NK-92 (cell line): ENCODE results near the gene SOX5.

ENCODE experiments used
- DNase-seq: peaks from one replicate; lab custom pipeline; 2025; ENCODE audit not compliant: unreplicated experiment; lab: John Stamatoyannopoulos, UW

Gene SOX5

DNA sequence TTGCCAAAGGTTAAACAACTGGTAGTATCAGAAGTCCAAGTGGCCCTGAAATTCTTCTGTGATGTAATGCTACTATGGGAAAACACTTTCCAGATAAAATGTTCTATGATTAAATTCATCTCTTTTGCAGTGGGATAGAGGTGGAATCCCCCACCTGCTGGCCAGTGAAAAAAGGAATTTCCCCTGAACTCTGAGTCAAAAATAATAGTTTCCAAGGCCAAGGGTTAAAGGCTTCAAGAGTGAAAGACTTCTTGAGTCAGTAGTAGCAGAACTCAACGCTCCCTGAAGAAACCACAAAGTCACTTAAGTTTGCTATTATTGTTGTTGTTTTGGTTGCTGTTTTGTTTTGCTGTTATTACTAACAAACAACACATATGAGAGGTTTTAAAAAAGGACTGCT lies 330.8 kb downstream of the SOX5 start:
- no peak for DNase-seq

DNA sequence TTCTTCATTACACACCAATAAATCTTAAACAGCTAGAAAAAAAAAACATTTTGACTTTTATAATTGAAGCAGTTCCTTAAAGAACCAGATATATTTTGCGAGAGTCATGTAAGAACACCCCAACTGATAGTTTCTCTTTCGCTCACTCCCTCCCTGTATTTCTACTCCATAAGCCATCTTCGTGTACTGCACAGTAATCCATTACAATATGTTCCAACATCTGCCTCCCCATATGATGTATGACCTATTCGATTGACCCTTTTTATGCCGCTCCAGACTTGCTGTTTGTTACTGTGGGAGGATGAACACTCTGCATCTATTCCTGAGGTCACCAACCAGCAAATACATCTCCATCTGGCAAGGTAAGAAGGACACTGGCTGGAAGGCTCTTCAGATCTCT lies 331.7 kb downstream of the SOX5 start:
- DNase-seq = no peak

- DNase-seq = no peak
Measured at GRCh38 chr12:23614280-23614679, 335.2 kb downstream of the SOX5 start.

DNA sequence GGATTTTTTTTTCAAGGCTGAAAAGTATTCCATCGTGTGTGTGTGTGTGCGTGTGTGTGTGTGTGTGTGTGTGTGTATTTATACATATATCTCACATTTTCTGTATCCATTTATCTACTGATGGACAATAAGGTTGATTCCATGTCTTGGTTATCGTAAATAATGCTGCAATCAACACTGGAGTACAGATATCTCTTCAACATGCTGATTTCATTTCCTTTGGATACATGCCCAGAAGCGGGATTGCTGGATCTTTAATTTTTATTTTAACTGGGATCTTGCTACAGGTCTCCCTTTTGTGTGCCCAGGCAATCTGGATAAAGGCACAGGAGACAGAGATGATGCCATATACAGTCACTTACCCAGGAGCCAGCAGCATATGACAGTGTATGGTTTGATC lies 338.1 kb downstream of the SOX5 start:
- DNase-seq = no peak

GRCh38 chr12:23600919-23601318 lies 348.6 kb downstream of the SOX5 start:
- no peak for DNase-seq

GRCh38 chr12:23596568-23596967 lies 352.9 kb downstream of the SOX5 start:
- no peak for DNase-seq

GRCh38 chr12:23587833-23588559 lies 361.5 kb downstream of the SOX5 start:
- DNase-seq = no peak

GRCh38 chr12:23585782-23586163 lies 363.7 kb downstream of the SOX5 start:
- no peak for DNase-seq

DNA sequence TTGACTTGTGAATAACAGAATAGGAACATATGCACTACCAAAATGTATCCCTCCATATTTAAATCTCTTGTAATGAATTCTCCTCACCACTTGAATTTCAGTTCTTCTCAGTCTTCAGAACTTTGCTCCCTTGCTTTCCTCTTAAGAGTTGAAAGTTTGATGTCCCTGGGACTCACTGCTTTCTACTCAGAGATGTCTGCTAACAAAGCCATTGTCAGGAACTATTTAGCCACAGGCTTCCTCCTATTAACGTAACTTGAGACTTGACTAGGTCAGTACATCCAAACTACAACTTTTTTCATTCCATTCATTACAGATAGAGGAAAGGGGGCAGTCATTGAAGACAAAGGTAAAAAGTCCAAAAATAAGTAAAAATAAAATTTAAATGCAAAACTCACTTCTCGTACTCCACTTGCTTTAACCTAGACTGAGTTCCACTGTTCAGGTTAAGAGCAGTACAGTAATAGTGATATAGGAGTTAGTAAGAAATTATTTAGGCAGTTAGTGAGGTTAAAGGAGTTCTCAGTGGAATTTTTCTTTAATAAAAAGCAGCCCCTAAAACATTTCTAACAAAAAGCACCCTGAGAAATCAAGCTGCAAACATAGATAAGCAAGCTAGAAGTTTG lies 364.2 kb downstream of the SOX5 start:
- no peak for DNase-seq

GRCh38 chr12:23581913-23582312 lies 367.6 kb downstream of the SOX5 start:
- DNase-seq = no peak

- DNase-seq = no peak
Measured at GRCh38 chr12:23579257-23579656, 370.2 kb downstream of the SOX5 start.

- no peak for DNase-seq
Measured at GRCh38 chr12:23576372-23576771, 373.1 kb downstream of the SOX5 start.

DNA sequence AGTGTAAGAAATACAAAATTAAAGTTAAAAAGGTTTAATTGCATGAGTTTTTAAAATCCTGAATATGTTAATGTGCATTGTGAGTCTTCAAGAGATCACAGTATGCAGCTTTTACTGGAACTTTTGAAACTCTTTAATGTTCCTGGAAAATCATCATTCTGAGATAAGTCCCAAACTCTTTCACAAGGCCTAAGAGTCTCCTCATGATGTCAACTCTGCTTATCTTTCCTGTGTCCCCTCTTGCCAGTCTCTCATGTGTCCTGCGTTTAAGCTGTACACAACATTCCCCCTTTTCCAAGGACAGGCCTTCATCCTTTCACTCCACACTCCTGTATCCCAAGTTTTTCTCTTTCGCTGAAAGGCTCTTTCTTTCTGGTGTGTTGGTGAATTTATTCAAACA lies 380.1 kb downstream of the SOX5 start:
- no peak for DNase-seq

- DNase-seq = no peak
Measured at GRCh38 chr12:23566133-23566532, 383.3 kb downstream of the SOX5 start.

- DNase-seq = no peak
Measured at GRCh38 chr12:23564451-23565152, 384.9 kb downstream of the SOX5 start.

GRCh38 chr12:23561364-23562345 lies 387.8 kb downstream of the SOX5 start:
- no peak for DNase-seq

DNA sequence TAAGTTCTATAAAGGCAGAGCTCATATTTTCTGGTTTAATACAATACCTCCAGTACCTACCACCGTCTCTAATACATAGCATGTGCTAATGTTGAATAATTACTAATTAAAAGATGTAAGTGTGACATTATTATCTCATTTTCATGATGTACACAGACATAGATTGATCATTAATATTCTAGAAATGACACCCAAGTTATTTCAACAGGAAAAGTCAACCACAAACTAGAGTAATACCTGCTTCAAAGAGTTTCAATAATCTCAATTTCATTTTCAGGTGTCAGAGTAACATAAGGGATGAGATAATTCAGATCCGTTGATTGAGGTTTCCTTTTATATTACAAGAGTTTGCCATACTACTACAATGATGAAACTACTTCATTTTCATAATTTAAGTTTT lies 388.9 kb downstream of the SOX5 start:
- DNase-seq = no peak

- no peak for DNase-seq
Measured at GRCh38 chr12:23559268-23559753, 390.2 kb downstream of the SOX5 start.

- DNase-seq = no peak
Measured at GRCh38 chr12:23556661-23557060, 392.8 kb downstream of the SOX5 start.

DNA sequence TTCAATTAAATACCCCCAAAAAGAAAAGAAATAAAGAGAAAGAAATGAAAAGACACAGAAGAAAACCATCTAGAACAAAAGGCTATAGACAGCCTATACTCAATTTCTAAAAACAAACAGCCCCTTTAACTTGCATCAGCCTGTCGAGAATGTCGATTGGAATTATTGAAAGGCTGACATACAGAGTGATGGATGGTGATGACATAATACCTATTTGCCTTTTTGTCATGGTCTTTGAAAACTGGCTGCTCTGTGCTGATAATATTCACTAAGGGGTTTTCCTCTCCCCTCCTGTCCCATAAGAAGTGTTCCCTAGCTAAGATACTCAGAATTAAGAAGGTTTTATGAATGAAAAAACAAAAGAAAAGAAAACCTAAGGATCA lies 393.7 kb downstream of the SOX5 start:
- no peak for DNase-seq
